GM12892 (cell line): ENCODE data around the gene RIPOR2.

Experiments
- POLR2A ChIP-seq: IDR thresholded peaks from 2 replicates; pipeline ENCODE4 v1.6.1; 2011; ENCODE audit warnings: low read depth, low read length, control low read depth
- POLR2AphosphoS5 ChIP-seq: IDR thresholded peaks from 2 replicates; pipeline ENCODE4 v1.6.1; 2011; ENCODE audit warnings: low read depth, low read length, control low read depth
- TAF1 ChIP-seq: IDR thresholded peaks from 2 replicates; pipeline ENCODE4 v1.6.1; 2011; ENCODE audit warnings: low read depth, mild to moderate bottlenecking, control low read depth, low read length, borderline replicate concordance

DNA sequence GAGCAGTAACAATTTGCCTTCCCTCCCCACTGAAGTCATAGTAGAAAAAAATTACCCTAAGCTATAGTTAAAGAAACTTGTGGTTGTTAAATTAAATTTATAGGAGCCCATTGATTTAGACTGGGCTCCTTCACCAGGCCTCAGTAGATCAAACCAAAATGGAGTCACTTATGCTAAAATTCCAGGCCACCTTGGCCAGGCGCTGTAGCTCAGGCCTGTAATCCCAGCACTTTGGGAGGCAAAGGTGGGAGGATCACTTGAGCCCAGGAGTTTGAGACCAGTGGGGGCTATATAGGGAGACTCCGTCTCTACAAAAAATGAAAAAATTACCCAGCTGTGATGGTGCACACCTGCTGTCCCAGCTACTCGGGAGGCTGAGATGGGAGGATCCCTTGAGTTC lies 176.0 kb downstream of the RIPOR2 start:
- no peak for TF ChIP-seq POLR2A
- no peak for TF ChIP-seq POLR2AphosphoS5
- TF ChIP-seq TAF1: no peak
